Panc1 (cell line): ENCODE data around the gene ENOX1.

Source experiments
- CTCF ChIP-seq: fragments of 450-650 bp; IDR thresholded peaks from 2 replicates; pipeline ENCODE4 v1.5.1; 2017; ENCODE audit warnings: mild to moderate bottlenecking
- POLR2AphosphoS5 ChIP-seq: IDR thresholded peaks from 2 replicates; pipeline ENCODE4 v1.6.1; 2012; ENCODE audit warnings: mild to moderate bottlenecking, low read depth, low read length, moderate library complexity
- SIN3A ChIP-seq: IDR thresholded peaks from 2 replicates; pipeline ENCODE4 v1.6.1; 2012; ENCODE audit warnings: low read depth, mild to moderate bottlenecking, low read length, moderate library complexity, borderline replicate concordance; ENCODE audit not compliant: insufficient read depth
- TCF7L2 ChIP-seq: IDR thresholded peaks from 2 replicates; pipeline ENCODE4 v1.6.1; 2011; ENCODE audit warnings: mild to moderate bottlenecking, low read depth, low read length, inconsistent platforms

DNA sequence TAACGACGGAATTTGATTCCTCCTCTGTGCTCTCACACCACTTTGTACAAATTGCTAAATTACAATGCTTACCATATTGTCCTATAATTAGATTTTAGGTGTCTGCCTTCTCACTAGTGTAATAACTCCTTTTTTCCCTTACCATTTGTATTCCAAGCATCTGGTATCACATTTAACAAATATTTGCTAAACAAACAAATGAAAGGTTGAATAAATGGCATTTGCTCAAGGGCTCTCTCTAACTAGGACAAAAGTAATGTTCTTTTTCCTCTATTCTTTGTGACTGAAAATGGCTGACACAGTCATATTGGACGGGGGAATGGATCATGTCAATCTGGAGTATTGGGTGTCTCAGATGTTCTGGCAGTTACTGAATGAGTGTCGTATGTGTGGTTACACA lies 99.7 kb downstream of the ENOX1 start:
- TF ChIP-seq POLR2AphosphoS5 (no peak), CTCF (no peak), SIN3A (no peak), TCF7L2 (no peak)
